HEK293 (cell line): Measurements from ENCODE around the gene MAML3.

ENCODE experiments used
- CTCF ChIA-PET: fragments of 350-600 bp; formaldehyde crosslinking; extraction: SDS; loops from one replicate; lab custom pipeline; 2021; ENCODE audit warnings: antibody characterized with exemption; lab: Yijun Ruan, JAX
- POLR2A ChIA-PET: fragments of 300-600 bp; formaldehyde crosslinking; extraction: SDS; loops from one replicate; lab custom pipeline; 2020; ENCODE audit warnings: antibody characterized with exemption, inconsistent platforms; lab: Yijun Ruan, JAX
- H3K27ac ChIP-seq: fragments of 200-500 bp; sonication (Bioruptor generic); 2 replicates; pipeline ENCODE4 v1.5.1; 2014; ENCODE audit warnings: low read depth, low read length, control low read depth, inconsistent platforms; ENCODE audit errors: extremely low read depth
- H3K36me3 ChIP-seq, 2 experiments: fragments of 200-500 bp in 1 of 2; sonication (Bioruptor generic) in 1 of 2; 1 replicate in 1 of 2; 2 replicates in 1 of 2; pipeline ENCODE4 v1.5.1; 2014 to 2017; ENCODE audit warnings: inconsistent platforms in 2 of 2, low read length in 2 of 2; ENCODE audit not compliant: control insufficient read depth in 2 of 2, insufficient read depth in 1 of 2
- H3K4me1 ChIP-seq: fragments of 200-500 bp; sonication (Bioruptor generic); 2 replicates; pipeline ENCODE4 v1.5.1; 2014; ENCODE audit warnings: mild to moderate bottlenecking, low read length, inconsistent platforms; ENCODE audit not compliant: control insufficient read depth, insufficient read depth
- H3K4me3 ChIP-seq: 2 replicates; pipeline ENCODE4 v1.5.1; 2011; ENCODE audit warnings: low read depth, mild to moderate bottlenecking, control low read depth, low read length, moderate library complexity
- H3K9me3 ChIP-seq: fragments of 200-500 bp; sonication (Bioruptor generic); 2 replicates; pipeline ENCODE4 v1.5.1; 2014; ENCODE audit warnings: low read depth, low read length, inconsistent platforms; ENCODE audit not compliant: control insufficient read depth, insufficient read depth
- GLIS2 ChIP-seq: fragments of 450-650 bp; formaldehyde crosslinking; IDR thresholded peaks from 2 replicates; pipeline ENCODE4 v1.5.1; 2016; ENCODE audit warnings: missing biosample characterization, missing genetic modification characterization
- IKZF3 ChIP-seq: fragments of 450-650 bp; IDR thresholded peaks from 2 replicates; pipeline ENCODE4 v1.5.0; 2018; ENCODE audit warnings: missing biosample characterization, mild to moderate bottlenecking, missing genetic modification characterization, moderate library complexity
- KLF17 ChIP-seq: fragments of 450-650 bp; formaldehyde crosslinking; IDR thresholded peaks from 2 replicates; pipeline ENCODE4 v1.5.1; 2016; ENCODE audit warnings: missing biosample characterization, missing genetic modification characterization
- MYNN ChIP-seq: fragments of 450-650 bp; formaldehyde crosslinking; IDR thresholded peaks from 2 replicates; pipeline ENCODE4 v1.5.1; 2016; ENCODE audit warnings: missing biosample characterization, missing genetic modification characterization, borderline replicate concordance
- OVOL3 ChIP-seq: fragments of 450-650 bp; formaldehyde crosslinking; IDR thresholded peaks from 2 replicates; pipeline ENCODE4 v1.5.1; 2016; ENCODE audit warnings: missing biosample characterization, missing genetic modification characterization
- SP7 ChIP-seq: fragments of 450-650 bp; formaldehyde crosslinking; IDR thresholded peaks from 2 replicates; pipeline ENCODE4 v1.5.1; 2016; ENCODE audit warnings: missing biosample characterization, missing genetic modification characterization
- ZBTB10 ChIP-seq: fragments of 450-650 bp; formaldehyde crosslinking; IDR thresholded peaks from 2 replicates; pipeline ENCODE4 v1.5.1; 2016; ENCODE audit warnings: missing biosample characterization, missing genetic modification characterization
- ZBTB48 ChIP-seq: fragments of 450-650 bp; formaldehyde crosslinking; IDR thresholded peaks from 2 replicates; pipeline ENCODE4 v1.5.1; 2016; ENCODE audit warnings: missing biosample characterization, missing genetic modification characterization
- ZIC2 ChIP-seq: fragments of 450-650 bp; formaldehyde crosslinking; IDR thresholded peaks from 2 replicates; pipeline ENCODE4 v1.5.1; 2016; ENCODE audit warnings: missing biosample characterization, missing genetic modification characterization
- ZNF354C ChIP-seq: fragments of 450-650 bp; formaldehyde crosslinking; IDR thresholded peaks from 2 replicates; pipeline ENCODE4 v1.5.1; 2016; ENCODE audit warnings: missing biosample characterization, missing genetic modification characterization, low read depth, borderline replicate concordance
- ZNF366 ChIP-seq: fragments of 450-650 bp; formaldehyde crosslinking; conservative IDR thresholded peaks from 2 replicates; pipeline ENCODE4 v1.5.1; 2016; ENCODE audit warnings: missing biosample characterization, missing genetic modification characterization
- ZNF449 ChIP-seq: fragments of 450-650 bp; formaldehyde crosslinking; IDR thresholded peaks from 2 replicates; pipeline ENCODE4 v1.5.1; 2017; ENCODE audit warnings: missing biosample characterization, mild to moderate bottlenecking, missing genetic modification characterization, moderate library complexity
- ZNF514 ChIP-seq: fragments of 450-650 bp; formaldehyde crosslinking; IDR thresholded peaks from 2 replicates; pipeline ENCODE4 v1.5.1; 2016; ENCODE audit warnings: missing biosample characterization, missing genetic modification characterization
- ZNF560 ChIP-seq: fragments of 450-650 bp; formaldehyde crosslinking; IDR thresholded peaks from 2 replicates; pipeline ENCODE4 v1.5.1; 2017; ENCODE audit warnings: missing biosample characterization, missing genetic modification characterization, borderline replicate concordance
- ZNF561 ChIP-seq: fragments of 450-650 bp; IDR thresholded peaks from 2 replicates; pipeline ENCODE4 v1.5.1; 2018; ENCODE audit warnings: missing biosample characterization, missing genetic modification characterization, borderline replicate concordance
- ZNF629 ChIP-seq: fragments of 450-650 bp; formaldehyde crosslinking; IDR thresholded peaks from 2 replicates; pipeline ENCODE4 v1.5.1; 2017; ENCODE audit warnings: missing biosample characterization, missing genetic modification characterization
- ZNF664 ChIP-seq: fragments of 450-650 bp; formaldehyde crosslinking; IDR thresholded peaks from 2 replicates; pipeline ENCODE4 v1.5.1; 2016; ENCODE audit warnings: missing biosample characterization, missing genetic modification characterization
- ZNF792 ChIP-seq: fragments of 450-650 bp; formaldehyde crosslinking; IDR thresholded peaks from 2 replicates; pipeline ENCODE4 v1.5.1; 2016; ENCODE audit warnings: missing biosample characterization, missing genetic modification characterization
- ZSCAN4 ChIP-seq: fragments of 450-650 bp; formaldehyde crosslinking; IDR thresholded peaks from 2 replicates; pipeline ENCODE4 v1.5.1; 2017; ENCODE audit warnings: missing biosample characterization, missing genetic modification characterization
- TF ChIP-seq, protein P1 (sequence below): fragments of 450-650 bp; formaldehyde crosslinking; IDR thresholded peaks from 2 replicates; pipeline ENCODE4 v1.5.1; 2016; ENCODE audit warnings: missing biosample characterization, missing genetic modification characterization

MAML3 gene

GRCh38 chr4:140014284-140014683 is 139.7 kb downstream of the MAML3 start:
- CTCF ChIA-PET, result interaction anchor here (0.6 to 2.5 kb wide), 4 partner anchors 10 to 239 kb away, joined by 3 to 8 read pairs (median 6); no protein-coding TSS in a partner anchor
- TF ChIP-seq GLIS2 (tag by site-specific recombination), result no peak
- TF ChIP-seq, protein P1, sequence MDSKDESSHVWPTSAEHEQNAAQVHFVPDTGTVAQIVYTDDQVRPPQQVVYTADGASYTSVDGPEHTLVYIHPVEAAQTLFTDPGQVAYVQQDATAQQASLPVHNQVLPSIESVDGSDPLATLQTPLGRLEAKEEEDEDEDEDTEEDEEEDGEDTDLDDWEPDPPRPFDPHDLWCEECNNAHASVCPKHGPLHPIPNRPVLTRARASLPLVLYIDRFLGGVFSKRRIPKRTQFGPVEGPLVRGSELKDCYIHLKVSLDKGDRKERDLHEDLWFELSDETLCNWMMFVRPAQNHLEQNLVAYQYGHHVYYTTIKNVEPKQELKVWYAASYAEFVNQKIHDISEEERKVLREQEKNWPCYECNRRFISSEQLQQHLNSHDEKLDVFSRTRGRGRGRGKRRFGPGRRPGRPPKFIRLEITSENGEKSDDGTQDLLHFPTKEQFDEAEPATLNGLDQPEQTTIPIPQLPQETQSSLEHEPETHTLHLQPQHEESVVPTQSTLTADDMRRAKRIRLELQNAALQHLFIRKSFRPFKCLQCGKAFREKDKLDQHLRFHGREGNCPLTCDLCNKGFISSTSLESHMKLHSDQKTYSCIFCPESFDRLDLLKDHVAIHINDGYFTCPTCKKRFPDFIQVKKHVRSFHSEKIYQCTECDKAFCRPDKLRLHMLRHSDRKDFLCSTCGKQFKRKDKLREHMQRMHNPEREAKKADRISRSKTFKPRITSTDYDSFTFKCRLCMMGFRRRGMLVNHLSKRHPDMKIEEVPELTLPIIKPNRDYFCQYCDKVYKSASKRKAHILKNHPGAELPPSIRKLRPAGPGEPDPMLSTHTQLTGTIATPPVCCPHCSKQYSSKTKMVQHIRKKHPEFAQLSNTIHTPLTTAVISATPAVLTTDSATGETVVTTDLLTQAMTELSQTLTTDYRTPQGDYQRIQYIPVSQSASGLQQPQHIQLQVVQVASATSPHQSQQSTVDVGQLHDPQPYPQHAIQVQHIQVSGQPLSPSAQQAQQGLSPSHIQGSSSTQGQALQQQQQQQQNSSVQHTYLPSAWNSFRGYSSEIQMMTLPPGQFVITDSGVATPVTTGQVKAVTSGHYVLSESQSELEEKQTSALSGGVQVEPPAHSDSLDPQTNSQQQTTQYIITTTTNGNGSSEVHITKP (tag by site-specific recombination), result no peak
- TF ChIP-seq ZBTB48 (tag by site-specific recombination), result no peak
- TF ChIP-seq ZNF664 (tag by site-specific recombination), result no peak
- no peak for TF ChIP-seq MYNN (tag by site-specific recombination)
- TF ChIP-seq OVOL3 (tag by site-specific recombination), result no peak
- TF ChIP-seq ZNF560 (tag by site-specific recombination), result no peak
- TF ChIP-seq ZSCAN4 (tag by site-specific recombination), result no peak
- no peak for TF ChIP-seq SP7
- no peak for TF ChIP-seq ZNF366 (tag by site-specific recombination)
- no peak for TF ChIP-seq ZNF514 (tag by site-specific recombination)
- no peak for TF ChIP-seq ZBTB10 (tag by site-specific recombination)
- no peak for TF ChIP-seq IKZF3 (tag by site-specific recombination)
- no peak for TF ChIP-seq ZNF792 (tag by site-specific recombination)
- TF ChIP-seq KLF17 (tag by site-specific recombination), result no peak
- TF ChIP-seq ZIC2 (tag by site-specific recombination), result no peak
- TF ChIP-seq ZNF561 (tag by site-specific recombination), result no peak
- TF ChIP-seq ZNF354C, result no peak
- TF ChIP-seq ZNF629 (tag by site-specific recombination), result no peak
- no peak for TF ChIP-seq ZNF449 (tag by site-specific recombination)
- POLR2A ChIA-PET, result no interaction called here
- Histone ChIP-seq H3K9me3 (no peaks in the 10 kb centered on the region), H3K36me3 (no peaks in the 10 kb centered on the region), H3K4me1 (no peaks in the 10 kb centered on the region), H3K27ac (no peak overlapping the region), H3K4me3 (no peak overlapping the region)
